GM23338 (cell line): Measurements from ENCODE around the gene PDIA5. TPM values are rescaled to one million over a fixed set of nuclear protein-coding genes. Genes with fewer than 3 reads are reported as not detected.
"Not testable (repeated sequence)": the region's sequence is repeated elsewhere in the genome, so short reads cannot be mapped to it uniquely, and the experiment has no call there.

Experiments
- ATAC-seq: fragments of 200-7000 bp; cut with Tn5 transposase; 3 replicates; pipeline ENCODE4 v1.9.1; 2020
- DNase-seq: peaks from one replicate; pipeline ENCODE4 v3.0.0-alpha.2; 2015; ENCODE audit warnings: low spot score
- H2AFZ ChIP-seq: fragments of 200-600 bp; sonication (generic); 2 replicates; pipeline ENCODE4 v1.8.0; 2016; ENCODE audit warnings: antibody characterized with exemption, mild to moderate bottlenecking, moderate library complexity
- H3F3A ChIP-seq: fragments of 200-600 bp; sonication (generic); replicated peaks from 2 replicates; pipeline ENCODE4 v1.8.0; 2017; ENCODE audit warnings: antibody characterized with exemption, mixed run types, low read depth
- H3K27ac ChIP-seq: fragments of 200-600 bp; sonication (generic); 2 replicates; pipeline ENCODE4 v1.6.1; 2016; ENCODE audit warnings: low read depth
- H3K27me3 ChIP-seq: fragments of 200-600 bp; sonication (generic); 2 replicates; pipeline ENCODE4 v1.8.0; 2016; ENCODE audit warnings: mild to moderate bottlenecking, mixed run types, moderate library complexity; ENCODE audit not compliant: insufficient read depth
- H3K36me3 ChIP-seq: fragments of 200-600 bp; sonication (generic); 2 replicates; pipeline ENCODE4 v1.8.0; 2016; ENCODE audit warnings: mild to moderate bottlenecking; ENCODE audit not compliant: insufficient read depth
- H3K4me1 ChIP-seq: fragments of 200-600 bp; sonication (generic); 2 replicates; pipeline ENCODE4 v1.8.0; 2016; ENCODE audit warnings: mild to moderate bottlenecking, moderate library complexity; ENCODE audit not compliant: insufficient read depth
- H3K4me2 ChIP-seq: fragments of 200-600 bp; sonication (generic); 2 replicates; pipeline ENCODE4 v1.7.1; 2017; ENCODE audit warnings: mixed run types
- H3K4me3 ChIP-seq: fragments of 200-600 bp; sonication (generic); 2 replicates; pipeline ENCODE4 v1.6.1; 2016; ENCODE audit warnings: mixed run types
- H3K79me2 ChIP-seq: fragments of 200-600 bp; sonication (generic); replicated peaks from 2 replicates; pipeline ENCODE4 v1.8.0; 2017; ENCODE audit warnings: mild to moderate bottlenecking; ENCODE audit not compliant: insufficient read depth
- H3K9me2 ChIP-seq: fragments of 200-600 bp; sonication (generic); 2 replicates; pipeline ENCODE4 v1.8.0; 2017; ENCODE audit not compliant: insufficient read depth
- H4K20me1 ChIP-seq: fragments of 200-600 bp; sonication (generic); replicated peaks from 2 replicates; pipeline ENCODE4 v1.8.0; 2017; ENCODE audit warnings: mild to moderate bottlenecking; ENCODE audit not compliant: insufficient read depth
- H3K27ac Mint-ChIP-seq: 2 replicates; pipeline ENCODE4 v1.8.0; 2020; ENCODE audit warnings: inconsistent platforms, mild to moderate bottlenecking, moderate library complexity, mixed read lengths
- H3K27me3 Mint-ChIP-seq: 3 replicates; pipeline ENCODE4 v1.8.0; 2022; ENCODE audit warnings: low read depth, mild to moderate bottlenecking, moderate library complexity, mixed read lengths, inconsistent platforms; ENCODE audit not compliant: insufficient read depth, poor library complexity
- H3K36me3 Mint-ChIP-seq: 3 replicates; pipeline ENCODE4 v1.8.0; 2021; ENCODE audit warnings: low read depth, mild to moderate bottlenecking, inconsistent platforms, moderate library complexity, mixed read lengths
- H3K4me1 Mint-ChIP-seq: 3 replicates; pipeline ENCODE4 v1.8.0; 2020; ENCODE audit warnings: mild to moderate bottlenecking, inconsistent platforms, mixed read lengths
- H3K4me3 Mint-ChIP-seq: 3 replicates; pipeline ENCODE4 v1.8.0; 2021; ENCODE audit warnings: moderate library complexity, mild to moderate bottlenecking, inconsistent platforms, mixed read lengths
- H3K9me3 Mint-ChIP-seq: 3 replicates; pipeline ENCODE4 v1.8.0; 2020; ENCODE audit warnings: moderate library complexity, mild to moderate bottlenecking, inconsistent platforms, mixed read lengths
- CTCF ChIP-seq, 2 experiments: fragments of 200-600 bp in 1 of 2; sonication (generic) in 1 of 2; conservative IDR thresholded peaks; 2 replicates each; pipeline versions ENCODE4 v1.5.1 to v1.6.1; 2016 to 2017; ENCODE audit warnings: antibody characterized with exemption in 2 of 2, low read depth in 2 of 2, mild to moderate bottlenecking in 2 of 2, moderate library complexity in 1 of 2
- EZH2phosphoT487 ChIP-seq: fragments of 200-600 bp; sonication (generic); IDR thresholded peaks from one replicate; pipeline ENCODE4 v1.8.1; 2018; ENCODE audit warnings: antibody characterized with exemption; ENCODE audit not compliant: unreplicated experiment
- JUNB ChIP-seq: IDR thresholded peaks from one replicate; pipeline ENCODE4 v1.6.1; 2016; ENCODE audit warnings: antibody characterized with exemption; ENCODE audit not compliant: unreplicated experiment
- NANOG ChIP-seq: IDR thresholded peaks from 2 replicates; pipeline ENCODE4 v1.6.1; 2016; ENCODE audit warnings: antibody characterized with exemption, borderline replicate concordance
- ZNF331 ChIP-seq: fragments of 250-450 bp; sonication (Bioruptor Pico); IDR thresholded peaks from 2 replicates; pipeline ENCODE4 v1.5.0; 2020; ENCODE audit warnings: low read depth, mild to moderate bottlenecking, moderate library complexity
- polyA plus RNA-seq: library from polyadenylated mRNA; unstranded; fragments of >200 nt; fragmentation: Nextera tagmentation; extraction: Ambion mirVana; gene quantifications from 2 replicates; pipeline ENCODE4 v1.2.1, GENCODE V29; 2016
- total RNA-seq: library from RNA; depleted of rRNA; stranded (reverse); fragments of >200 nt; shearing (Covaris generic); gene quantifications from 2 replicates; pipeline ENCODE4 v1.2.3, GENCODE V29; 2014

The PDIA5 gene
- total and polyA plus RNA-seq, 2 experiments from 2014 or later: 22.9 to 28.1 TPM

GRCh38 chr3:123112232-123112631, 45.4 kb downstream of the PDIA5 start:
- no peak for DNase-seq
- Mint-ChIP-seq H3K4me3 (no peak overlapping the region), H3K27me3 (peaks cover 15% of the 10 kb centered on the region), H3K27ac (no peak overlapping the region), H3K4me1 (peaks cover 16% of the 10 kb centered on the region), H3K36me3 (peaks cover 22% of the 10 kb centered on the region), H3K9me3 (no peaks in the 10 kb centered on the region)
- no peaks in the 10 kb centered on the region for H3K9me2 ChIP-seq
- H3K36me3 ChIP-seq: peaks cover 14% of the 10 kb centered on the region
- no peak overlapping the region for H2AFZ ChIP-seq
- no peak overlapping the region for H3K4me3 ChIP-seq
- no peaks in the 10 kb centered on the region for H4K20me1 ChIP-seq
- no peaks in the 10 kb centered on the region for H3K27me3 ChIP-seq
- H3F3A ChIP-seq: no peaks in the 10 kb centered on the region
- no peaks in the 10 kb centered on the region for H3K4me1 ChIP-seq
- no peaks in the 10 kb centered on the region for H3K79me2 ChIP-seq
- no peak overlapping the region for H3K27ac ChIP-seq
- no peak for ATAC-seq
- H3K4me2 ChIP-seq: no peak overlapping the region
- no peak for TF ChIP-seq EZH2phosphoT487
- no peak for TF ChIP-seq ZNF331 (CRISPR knock-in tag)
- no peak for TF ChIP-seq JUNB

GRCh38 chr3:123112656-123113055, 45.8 kb downstream of the PDIA5 start:
- not testable (repeated sequence) for H3K4me1 ChIP-seq, H3K27ac Mint-ChIP-seq, H3K27ac ChIP-seq, H3K9me2 ChIP-seq, DNase-seq, H3K4me2 ChIP-seq, H2AFZ ChIP-seq, H4K20me1 ChIP-seq, ATAC-seq, H3K4me3 ChIP-seq, H3F3A ChIP-seq, H3K9me3 Mint-ChIP-seq, H3K27me3 ChIP-seq, H3K79me2 ChIP-seq, H3K4me3 Mint-ChIP-seq
- H3K36me3 ChIP-seq: peaks cover 12% of the 10 kb centered on the region
- peaks cover 16% of the 10 kb centered on the region for H3K4me1 Mint-ChIP-seq
- H3K27me3 Mint-ChIP-seq: peaks cover 15% of the 10 kb centered on the region
- peaks cover 21% of the 10 kb centered on the region for H3K36me3 Mint-ChIP-seq

- Histone ChIP-seq H3K36me3 (peaks cover 10% of the 10 kb centered on the region; the same call in 1 of the 2 replicates), H3K27ac (no peak overlapping the region), H3K4me2 (no peak overlapping the region), H3F3A (no peaks in the 10 kb centered on the region), H3K9me2 (no peaks in the 10 kb centered on the region), H2AFZ (no peak overlapping the region), H3K27me3 (no peaks in the 10 kb centered on the region), H4K20me1 (no peaks in the 10 kb centered on the region; the same call in none of the 2 replicates), H3K4me1 (no peaks in the 10 kb centered on the region), H3K4me3 (no peak overlapping the region), H3K79me2 (no peaks in the 10 kb centered on the region)
- no peak overlapping the region for H3K27ac Mint-ChIP-seq
- DNase-seq (no peak), ATAC-seq (peak; percentile 32; the same call in 2 of the 3 replicates)
- no peaks in the 10 kb centered on the region for H3K9me3 Mint-ChIP-seq
- TF ChIP-seq NANOG (no peak), JUNB (no peak), CTCF (conservative IDR thresholded peaks at IDR 0.05; ENCODE audit: low read depth in 2 of 2) (no peak)
- H3K4me3 Mint-ChIP-seq: no peak overlapping the region
- peaks cover 15% of the 10 kb centered on the region for H3K27me3 Mint-ChIP-seq
- peaks cover 19% of the 10 kb centered on the region for H3K36me3 Mint-ChIP-seq
- peaks cover 16% of the 10 kb centered on the region for H3K4me1 Mint-ChIP-seq
Measured at GRCh38 chr3:123113889-123114450, 47.1 kb downstream of the PDIA5 start.
